ENCODE results near the gene PNLIPRP1. TPM values are rescaled to one million over a fixed set of nuclear protein-coding genes. Genes with fewer than 3 reads are reported as not detected.

PNLIPRP1 gene
- total and polyA plus RNA-seq, 2 of the 4 experiments (the other 2 are of a cell fraction), result not detected

GRCh38 chr10:116637830-116638229 is 47.1 kb downstream of the PNLIPRP1 start:
- dilution Hi-C loops (cut with HindIII; ENCODE audit: low sequenced_read_pairs, unreplicated experiment), result no loop called here
- WGBS, 2 experiments (ENCODE audit: extremely low coverage in 2 of 2, insufficient read length in 1 of 2), result no CpG with 5 or more reads among the region's 1 CpG
- TF ChIP-seq ELK1 (IDR thresholded peaks at IDR 0.05; ENCODE audit: borderline replicate concordance, low read depth, low read length) (no peak), RCOR1 (IDR thresholded peaks at IDR 0.05; ENCODE audit: insufficient replicate concordance, low read length) (no peak), SMC3 (IDR thresholded peaks at IDR 0.05; ENCODE audit: low read depth, low read length) (no peak), NFE2L2 (IDR thresholded peaks at IDR 0.05; ENCODE audit: low read depth, low read length) (no peak), BHLHE40 (IDR thresholded peaks at IDR 0.05; ENCODE audit: low read depth, low read length) (no peak), CEBPB (IDR thresholded peaks at IDR 0.05; ENCODE audit: low read depth, low read length) (no peak)

More at GRCh38 chr10:116637830-116638229, 47.1 kb downstream of the PNLIPRP1 start:
- Histone ChIP-seq H2AK5ac (ENCODE audit: low read depth, low read length) (no peak overlapping the region), H3K23ac (ENCODE audit: low read depth, low read length) (no peak overlapping the region), H3K9me1 (ENCODE audit: insufficient read depth, low read length) (no peaks in the 10 kb centered on the region), H3K14ac (replicated peaks; ENCODE audit: low read depth, low read length) (no peak overlapping the region), H3K27ac (ENCODE audit: insufficient read depth, low read length) (no peak overlapping the region), H2AK9ac (replicated peaks; ENCODE audit: low read depth, low read length, poor library complexity) (no peak overlapping the region), H3K4ac (ENCODE audit: low read depth, low read length) (no peak overlapping the region), H3K4me2 (ENCODE audit: low read depth, low read length) (no peak overlapping the region), H2AFZ (replicated peaks; ENCODE audit: low read length, poor library complexity) (no peak overlapping the region), H3K4me3 (ENCODE audit: insufficient read depth, low read depth, low read length) (no peak overlapping the region), H2BK15ac (ENCODE audit: low read depth, low read length) (no peak overlapping the region), H3K9ac (ENCODE audit: low read depth, low read length) (no peak overlapping the region), H4K5ac (ENCODE audit: low read depth, low read length) (no peak overlapping the region), H3K56ac (ENCODE audit: extremely low read depth, insufficient read depth, low read length) (no peak overlapping the region), H2BK120ac (ENCODE audit: low read depth, low read length) (no peak overlapping the region), H3K4me1 (ENCODE audit: control insufficient read depth, insufficient read depth, low read length) (no peaks in the 10 kb centered on the region), H3K27me3 (ENCODE audit: control insufficient read depth, insufficient read depth, low read length) (no peaks in the 10 kb centered on the region), H4K91ac (ENCODE audit: insufficient read depth, low read depth, low read length) (no peak overlapping the region), H3K79me1 (ENCODE audit: low read depth in 1 of 2, low read length in 2 of 2) (no peaks in the 10 kb centered on the region), H4K8ac (ENCODE audit: low read depth in 2 of 2, low read length in 2 of 2) (no peak overlapping the region), H3K18ac (ENCODE audit: low read depth, low read length) (no peak overlapping the region), H2BK20ac (ENCODE audit: low read depth, low read length) (no peak overlapping the region), H4K20me1 (ENCODE audit: insufficient read depth, low read length) (no peaks in the 10 kb centered on the region), H2BK5ac (ENCODE audit: low read depth, low read length, poor library complexity, severe bottlenecking) (no peak overlapping the region), H3K9me3 (ENCODE audit: control insufficient read depth, insufficient read depth, low read length) (no peaks in the 10 kb centered on the region), H3K36me3 (ENCODE audit: control insufficient read depth, insufficient read depth, low read length) (no peaks in the 10 kb centered on the region)
- intact Hi-C loops (cut with micrococcal nuclease), result no loop called here
- ChIA-PET POLR2A (ENCODE audit: unreplicated experiment) (no interaction called here), CTCF (no interaction called here)
- in situ Hi-C loops (cut with MboI; ENCODE audit: low sequenced_read_pairs), result no loop called here
- BruUV-seq (replicated peaks), result no TSS peak
- ATAC-seq (ENCODE audit: low read depth) (no peak), DNase-seq (no peak)

All from IMR-90 (cell line).